ENCODE measurements around the gene FGFR3. TPM values are rescaled to one million over a fixed set of nuclear protein-coding genes. Genes with fewer than 3 reads are reported as not detected.

Gene FGFR3
- total and polyA plus RNA-seq, 12 donors, result 1.2 to 6.6 (median 2.4) TPM

GRCh38 chr4:1786544-1787362 is 6.3 kb upstream of the FGFR3 start:
- Histone ChIP-seq H3K4me3 (no peak overlapping the region), H3K27me3 (peaks cover 0 to 7% (median 0%) of the 10 kb centered on the region in 7 donors), H3K4me1 (peaks cover 0 to 15% (median 12%) of the 10 kb centered on the region in 9 donors), H3K27ac (no peak overlapping the region), H3K36me3 (no peaks in the 10 kb centered on the region), H3K9me3 (no peaks in the 10 kb centered on the region)
- intact Hi-C loops (cut with DNase I), result no loop called here
- no peak for DNase-seq
- TF ChIP-seq CTCF (IDR thresholded peaks at IDR 0.05), result no peak
- WGBS, 2 donors, result 87 to 91% methylated on average over 34 of the region's 34 CpGs
- no peak for ATAC-seq

GRCh38 chr4:1787411-1788077 is 5.5 kb upstream of the FGFR3 start:
- Histone ChIP-seq H3K27me3 (peaks cover 0 to 14% (median 0%) of the 10 kb centered on the region in 7 donors), H3K9me3 (no peaks in the 10 kb centered on the region), H3K4me1 (peaks cover 0 to 16% (median 12%) of the 10 kb centered on the region in 9 donors), H3K27ac (peak overlapping the region in 3 of 10 donors; percentile 12 to 34 (median 26)), H3K4me3 (no peak overlapping the region), H3K36me3 (no peaks in the 10 kb centered on the region)
- WGBS, 2 donors, result 51 to 54% methylated on average over 25 of the region's 25 CpGs
- intact Hi-C loops (cut with DNase I), result loop anchor here in 1 of 10 donors (2.0 kb wide), 1 partner anchor 55 kb away; no protein-coding TSS in a partner anchor
- DNase-seq, result no peak
- no peak for ATAC-seq
- no peak for TF ChIP-seq CTCF (IDR thresholded peaks at IDR 0.05)

GRCh38 chr4:1788254-1788973 is 4.7 kb upstream of the FGFR3 start:
- intact Hi-C loops (cut with DNase I), result loop anchor here in 1 of 10 donors (2.0 kb wide), 1 partner anchor 54 kb away; no protein-coding TSS in a partner anchor
- TF ChIP-seq CTCF (IDR thresholded peaks at IDR 0.05), result no peak
- Histone ChIP-seq H3K9me3 (no peaks in the 10 kb centered on the region), H3K4me3 (no peak overlapping the region), H3K27ac (peak overlapping the region in 2 of 10 donors; percentile 26 to 34), H3K27me3 (peaks cover 0 to 18% (median 0%) of the 10 kb centered on the region in 7 donors), H3K4me1 (peaks cover 0 to 18% (median 12%) of the 10 kb centered on the region in 9 donors), H3K36me3 (no peaks in the 10 kb centered on the region)
- WGBS, 2 donors, result 70 to 71% methylated on average over 13 of the region's 13 CpGs
- DNase-seq (no peak), ATAC-seq (no peak)

- WGBS, 2 donors, result 91 to 92% methylated on average over 21 of the region's 21 CpGs
- DNase-seq (no peak), ATAC-seq (no peak)
- intact Hi-C loops (cut with DNase I), result loop anchor here in 1 of 10 donors (2.0 kb wide), 1 partner anchor 53 kb away; no protein-coding TSS in a partner anchor
- no peak overlapping the region for H3K4me3 ChIP-seq
- no peak overlapping the region for H3K27ac ChIP-seq
- peaks cover 6 to 27% (median 8%) of the 10 kb centered on the region in 7 donors for H3K27me3 ChIP-seq
- no peak for TF ChIP-seq CTCF (IDR thresholded peaks at IDR 0.05)
- H3K4me1 ChIP-seq, result peaks cover 8 to 24% (median 16%) of the 10 kb centered on the region in 9 donors
- H3K36me3 ChIP-seq, result no peaks in the 10 kb centered on the region
- H3K9me3 ChIP-seq, result no peaks in the 10 kb centered on the region
Observed at GRCh38 chr4:1789552-1789951, 3.5 kb upstream of the FGFR3 start.

All from heart right ventricle (tissue), 16 donors.